ENCODE results near the gene HMCN1. TPM values are rescaled to one million over a fixed set of nuclear protein-coding genes. Genes with fewer than 3 reads are reported as not detected.

The HMCN1 gene
- total RNA-seq, 1 experiment from 2014 or later = 0.63 TPM

DNA sequence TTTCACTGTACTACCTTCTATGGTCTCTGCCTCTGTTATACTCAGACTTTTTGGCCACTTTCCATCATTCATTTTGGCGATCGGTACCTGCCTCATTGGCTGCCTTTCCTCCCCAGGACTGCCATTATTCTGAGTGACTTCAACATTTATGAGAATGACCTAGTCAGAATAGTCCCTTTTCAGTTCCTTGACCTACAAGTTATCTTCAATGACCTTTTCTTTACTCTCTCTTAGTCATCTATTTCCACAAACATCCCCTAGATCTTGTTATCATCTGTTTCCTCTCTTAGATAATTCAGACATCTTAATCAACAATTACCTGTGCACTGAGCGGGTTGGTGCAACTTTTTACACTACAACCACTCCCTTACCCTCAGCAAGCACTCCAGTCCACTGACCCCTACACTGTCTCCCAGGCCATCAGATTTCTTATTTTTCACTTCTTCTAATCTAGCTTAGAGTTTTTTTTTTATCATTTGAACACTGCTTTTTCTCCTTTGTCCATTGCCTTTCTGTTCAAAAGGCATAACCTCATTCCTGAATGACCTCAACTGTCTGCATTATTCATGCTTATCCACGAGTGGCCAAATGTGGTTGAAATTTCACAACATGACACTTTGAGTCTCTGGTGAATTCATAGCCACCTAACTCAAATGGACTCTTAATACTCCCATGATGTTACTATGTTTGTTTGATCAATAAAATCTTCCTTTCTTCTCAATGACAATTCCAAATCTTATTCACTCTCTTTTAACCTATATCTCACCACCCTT, 112.7 kb downstream of the HMCN1 start:
- Histone ChIP-seq H3K9ac (ENCODE audit: low read length) (no peak overlapping the region), H4K20me1 (ENCODE audit: insufficient read depth, low read depth, low read length) (no peaks in the 10 kb centered on the region), H3K4me1 (ENCODE audit: low read length) (no peaks in the 10 kb centered on the region), H3K4me2 (ENCODE audit: low read depth, low read length, poor library complexity, severe bottlenecking) (no peak overlapping the region), H3K9me2 (replicated peaks; ENCODE audit: insufficient read depth, low read length) (no peaks in the 10 kb centered on the region), H3K79me2 (ENCODE audit: low read length) (no peaks in the 10 kb centered on the region), H3K27ac (ENCODE audit: low read length) (no peak overlapping the region), H3K27me3 (ENCODE audit: low read length) (no peaks in the 10 kb centered on the region), H3K36me3 (ENCODE audit: insufficient read depth, low read length) (no peaks in the 10 kb centered on the region), H3K4me3 (ENCODE audit: low read length) (no peak overlapping the region), H3K9me3 (ENCODE audit: low read length) (no peaks in the 10 kb centered on the region), H2AFZ (ENCODE audit: low read length) (no peak overlapping the region)
- DNase-seq = no peak

DNA sequence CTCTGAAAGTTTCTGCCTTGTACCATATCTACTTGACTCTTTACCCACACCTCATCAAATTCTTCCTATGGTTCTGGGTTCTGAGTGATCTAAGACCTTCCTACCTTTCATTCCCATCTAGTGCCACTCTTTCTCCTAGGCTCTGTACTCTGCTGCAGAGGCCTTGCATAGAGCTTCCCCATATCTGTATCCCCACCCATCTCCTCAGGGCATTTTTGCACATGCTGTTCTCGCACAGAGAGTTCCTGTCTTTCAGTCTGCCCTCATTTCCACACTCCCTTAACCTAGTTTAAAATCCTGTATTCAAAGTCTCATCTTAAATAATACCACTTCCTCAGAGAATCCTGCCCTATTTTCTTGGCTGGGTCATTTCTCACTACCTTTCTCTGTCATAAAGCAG, 114.8 kb downstream of the HMCN1 start:
- Histone ChIP-seq H3K4me1 (ENCODE audit: low read length) (no peaks in the 10 kb centered on the region), H4K20me1 (ENCODE audit: insufficient read depth, low read depth, low read length) (no peaks in the 10 kb centered on the region), H3K9me2 (replicated peaks; ENCODE audit: insufficient read depth, low read length) (no peaks in the 10 kb centered on the region), H3K36me3 (ENCODE audit: insufficient read depth, low read length) (no peaks in the 10 kb centered on the region), H3K4me3 (ENCODE audit: low read length) (no peak overlapping the region), H3K27ac (ENCODE audit: low read length) (no peak overlapping the region), H3K4me2 (ENCODE audit: low read depth, low read length, poor library complexity, severe bottlenecking) (no peak overlapping the region), H3K27me3 (ENCODE audit: low read length) (no peaks in the 10 kb centered on the region), H3K9ac (ENCODE audit: low read length) (no peak overlapping the region), H3K9me3 (ENCODE audit: low read length) (no peaks in the 10 kb centered on the region), H3K79me2 (ENCODE audit: low read length) (no peaks in the 10 kb centered on the region), H2AFZ (ENCODE audit: low read length) (no peak overlapping the region)
- no peak for DNase-seq

DNA sequence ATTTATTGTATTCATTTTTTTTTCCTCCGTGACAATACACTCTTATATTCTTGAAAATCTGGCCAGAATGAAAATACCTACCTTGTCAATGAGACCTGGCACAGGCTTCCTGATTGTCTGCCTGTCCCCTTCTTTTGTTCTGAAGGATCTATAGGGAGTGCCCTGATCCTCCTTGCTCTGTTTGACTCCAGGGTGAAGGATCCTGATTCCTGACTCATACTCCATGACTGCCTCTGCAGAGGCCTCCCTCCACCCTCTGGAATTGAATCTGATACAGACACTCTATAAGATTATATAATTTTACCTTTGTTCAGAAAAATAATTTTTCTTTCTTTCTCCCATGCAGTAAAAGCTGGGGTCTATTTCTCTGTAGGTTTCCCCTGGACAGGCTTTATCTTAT, 116.2 kb downstream of the HMCN1 start:
- no peaks in the 10 kb centered on the region for H3K79me2 ChIP-seq (ENCODE audit: low read length)
- H3K36me3 ChIP-seq (ENCODE audit: insufficient read depth, low read length) = no peaks in the 10 kb centered on the region
- no peak overlapping the region for H3K4me3 ChIP-seq (ENCODE audit: low read length)
- no peaks in the 10 kb centered on the region for H3K9me3 ChIP-seq (ENCODE audit: low read length)
- DNase-seq = no peak
- H3K9ac ChIP-seq (ENCODE audit: low read length) = no peak overlapping the region
- no peaks in the 10 kb centered on the region for H3K4me1 ChIP-seq (ENCODE audit: low read length)
- H3K27ac ChIP-seq (ENCODE audit: low read length) = no peak overlapping the region
- no peak overlapping the region for H3K4me2 ChIP-seq (ENCODE audit: low read depth, low read length, poor library complexity, severe bottlenecking)
- H4K20me1 ChIP-seq (ENCODE audit: insufficient read depth, low read depth, low read length) = no peaks in the 10 kb centered on the region
- H2AFZ ChIP-seq (ENCODE audit: low read length) = no peak overlapping the region
- H3K9me2 ChIP-seq (replicated peaks; ENCODE audit: insufficient read depth, low read length) = no peaks in the 10 kb centered on the region
- H3K27me3 ChIP-seq (ENCODE audit: low read length) = no peaks in the 10 kb centered on the region

DNA sequence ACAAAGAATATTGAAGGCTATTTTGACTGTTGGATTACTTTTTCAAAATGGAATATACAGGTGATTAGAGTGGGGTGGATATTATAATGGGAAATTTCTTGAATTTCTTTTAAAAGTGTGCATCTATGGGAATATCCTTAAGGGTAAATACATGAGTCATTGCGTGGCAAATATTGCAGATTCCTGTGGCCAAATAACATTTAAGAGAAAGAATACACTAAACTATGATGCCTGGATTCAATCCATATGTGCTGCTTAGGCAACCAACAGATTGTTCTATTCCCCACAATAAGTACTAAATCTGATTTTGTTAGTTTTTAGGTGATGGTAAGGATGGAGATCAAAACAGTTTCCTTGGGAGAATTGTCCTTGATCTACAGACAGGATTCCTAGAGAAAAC, 119.5 kb downstream of the HMCN1 start:
- Histone ChIP-seq H3K36me3 (ENCODE audit: insufficient read depth, low read length) (no peaks in the 10 kb centered on the region), H3K4me3 (ENCODE audit: low read length) (no peak overlapping the region), H3K9ac (ENCODE audit: low read length) (no peak overlapping the region), H2AFZ (ENCODE audit: low read length) (no peak overlapping the region), H3K9me3 (ENCODE audit: low read length) (no peaks in the 10 kb centered on the region), H3K4me2 (ENCODE audit: low read depth, low read length, poor library complexity, severe bottlenecking) (no peak overlapping the region), H3K27me3 (ENCODE audit: low read length) (no peaks in the 10 kb centered on the region), H3K9me2 (replicated peaks; ENCODE audit: insufficient read depth, low read length) (no peaks in the 10 kb centered on the region), H3K4me1 (ENCODE audit: low read length) (no peaks in the 10 kb centered on the region), H3K79me2 (ENCODE audit: low read length) (no peaks in the 10 kb centered on the region), H3K27ac (ENCODE audit: low read length) (no peak overlapping the region), H4K20me1 (ENCODE audit: insufficient read depth, low read depth, low read length) (no peaks in the 10 kb centered on the region)
- DNase-seq = no peak

DNA sequence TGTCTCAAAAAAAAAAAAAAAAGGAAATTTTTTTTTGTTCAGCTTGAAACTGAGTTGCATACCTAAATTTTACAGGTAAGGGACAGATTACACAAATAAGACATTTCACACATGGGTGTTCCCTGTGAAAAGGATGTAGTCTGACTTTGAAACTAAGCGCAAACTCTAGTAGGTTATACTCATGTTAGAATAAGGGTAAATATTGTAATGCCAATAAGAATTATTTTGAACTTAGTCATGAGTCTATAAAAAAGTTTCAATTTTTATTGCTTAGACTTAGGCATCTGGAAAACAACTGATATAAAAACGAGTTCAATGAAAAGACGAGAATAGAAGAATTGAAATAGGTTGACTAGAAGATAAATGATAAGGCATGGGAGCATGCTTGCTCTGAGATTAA, 122.3 kb downstream of the HMCN1 start:
- Histone ChIP-seq H3K27me3 (ENCODE audit: low read length) (no peaks in the 10 kb centered on the region), H3K36me3 (ENCODE audit: insufficient read depth, low read length) (no peaks in the 10 kb centered on the region), H3K9me2 (replicated peaks; ENCODE audit: insufficient read depth, low read length) (no peaks in the 10 kb centered on the region), H3K4me3 (ENCODE audit: low read length) (no peak overlapping the region), H4K20me1 (ENCODE audit: insufficient read depth, low read depth, low read length) (no peaks in the 10 kb centered on the region), H3K4me1 (ENCODE audit: low read length) (no peaks in the 10 kb centered on the region), H3K4me2 (ENCODE audit: low read depth, low read length, poor library complexity, severe bottlenecking) (no peak overlapping the region), H3K79me2 (ENCODE audit: low read length) (no peaks in the 10 kb centered on the region), H3K9me3 (ENCODE audit: low read length) (no peaks in the 10 kb centered on the region), H2AFZ (ENCODE audit: low read length) (no peak overlapping the region), H3K27ac (ENCODE audit: low read length) (no peak overlapping the region), H3K9ac (ENCODE audit: low read length) (no peak overlapping the region)
- DNase-seq = no peak

DNA sequence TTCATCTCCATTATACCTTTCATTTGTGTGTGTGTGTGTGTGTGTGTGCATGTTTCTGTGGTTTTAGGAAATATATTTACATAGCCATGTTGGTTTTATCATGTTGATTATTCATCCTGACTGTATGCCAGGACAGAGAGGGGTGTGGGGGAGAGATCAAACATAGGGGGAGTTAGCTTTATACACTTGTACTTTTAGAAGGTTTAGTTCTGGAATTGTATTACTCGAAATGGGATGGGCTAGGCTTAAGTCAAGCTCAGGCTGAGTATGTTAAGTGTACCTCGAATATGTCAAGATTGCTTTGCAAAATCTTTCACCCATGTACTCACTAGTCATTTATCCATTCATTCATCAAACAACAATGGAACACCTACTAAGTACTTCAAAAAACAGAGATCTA, 123.3 kb downstream of the HMCN1 start:
- Histone ChIP-seq H3K36me3 (ENCODE audit: insufficient read depth, low read length) (no peaks in the 10 kb centered on the region), H3K4me2 (ENCODE audit: low read depth, low read length, poor library complexity, severe bottlenecking) (no peak overlapping the region), H3K9ac (ENCODE audit: low read length) (no peak overlapping the region), H3K9me3 (ENCODE audit: low read length) (no peaks in the 10 kb centered on the region), H3K27ac (ENCODE audit: low read length) (no peak overlapping the region), H3K9me2 (replicated peaks; ENCODE audit: insufficient read depth, low read length) (no peaks in the 10 kb centered on the region), H3K27me3 (ENCODE audit: low read length) (no peaks in the 10 kb centered on the region), H3K79me2 (ENCODE audit: low read length) (no peaks in the 10 kb centered on the region), H3K4me1 (ENCODE audit: low read length) (no peaks in the 10 kb centered on the region), H3K4me3 (ENCODE audit: low read length) (no peak overlapping the region), H4K20me1 (ENCODE audit: insufficient read depth, low read depth, low read length) (no peaks in the 10 kb centered on the region), H2AFZ (ENCODE audit: low read length) (no peak overlapping the region)
- DNase-seq = no peak

DNA sequence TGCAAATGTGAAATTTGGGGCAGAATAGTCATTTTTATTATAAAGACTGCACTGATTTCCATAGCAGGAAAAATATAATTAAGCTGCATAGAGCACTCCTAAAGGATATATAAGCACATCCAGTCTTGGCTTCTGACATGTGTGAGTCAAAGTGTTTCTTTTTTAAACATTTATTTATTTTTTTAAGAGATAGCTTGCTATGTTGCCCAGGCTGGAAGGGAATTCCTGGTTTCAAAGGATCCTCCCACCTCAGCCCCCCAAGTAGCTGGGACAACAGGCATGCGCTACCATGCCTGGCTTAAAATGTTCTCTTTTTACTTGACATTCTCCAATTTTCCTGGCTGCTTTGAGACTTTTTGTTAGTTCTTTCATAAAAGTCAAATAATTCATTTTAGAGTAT, 126.1 kb downstream of the HMCN1 start:
- H4K20me1 ChIP-seq (ENCODE audit: insufficient read depth, low read depth, low read length) = no peaks in the 10 kb centered on the region
- DNase-seq = no peak
- no peak overlapping the region for H3K4me2 ChIP-seq (ENCODE audit: low read depth, low read length, poor library complexity, severe bottlenecking)
- no peak overlapping the region for H3K27ac ChIP-seq (ENCODE audit: low read length)
- H3K9me2 ChIP-seq (replicated peaks; ENCODE audit: insufficient read depth, low read length) = no peaks in the 10 kb centered on the region
- H3K79me2 ChIP-seq (ENCODE audit: low read length) = no peaks in the 10 kb centered on the region
- no peak overlapping the region for H3K9ac ChIP-seq (ENCODE audit: low read length)
- H3K4me3 ChIP-seq (ENCODE audit: low read length) = no peak overlapping the region
- no peaks in the 10 kb centered on the region for H3K4me1 ChIP-seq (ENCODE audit: low read length)
- no peaks in the 10 kb centered on the region for H3K27me3 ChIP-seq (ENCODE audit: low read length)
- no peaks in the 10 kb centered on the region for H3K36me3 ChIP-seq (ENCODE audit: insufficient read depth, low read length)
- no peaks in the 10 kb centered on the region for H3K9me3 ChIP-seq (ENCODE audit: low read length)
- H2AFZ ChIP-seq (ENCODE audit: low read length) = no peak overlapping the region

DNA sequence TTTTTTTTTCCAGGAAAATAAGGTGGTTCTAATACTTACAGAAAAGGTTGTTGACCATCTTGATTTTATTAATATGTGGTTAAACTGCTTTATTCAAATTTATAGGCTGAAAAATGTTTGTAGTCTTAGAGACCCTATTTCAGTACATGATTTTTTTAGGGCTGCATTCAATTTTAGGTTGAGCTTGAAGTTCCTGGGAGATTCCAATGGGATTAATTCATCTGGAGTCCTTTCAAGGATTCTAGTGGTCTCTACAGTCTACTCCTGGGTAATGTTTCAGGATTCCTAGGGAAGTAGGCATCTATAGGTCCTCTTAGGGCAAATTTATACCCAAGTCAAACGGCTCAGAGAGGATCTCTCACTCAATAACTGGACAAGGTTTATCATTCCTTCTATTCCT, 126.7 kb downstream of the HMCN1 start:
- no peak overlapping the region for H3K9ac ChIP-seq (ENCODE audit: low read length)
- H4K20me1 ChIP-seq (ENCODE audit: insufficient read depth, low read depth, low read length) = no peaks in the 10 kb centered on the region
- no peaks in the 10 kb centered on the region for H3K36me3 ChIP-seq (ENCODE audit: insufficient read depth, low read length)
- H3K27ac ChIP-seq (ENCODE audit: low read length) = no peak overlapping the region
- no peak overlapping the region for H2AFZ ChIP-seq (ENCODE audit: low read length)
- no peak for DNase-seq
- H3K9me3 ChIP-seq (ENCODE audit: low read length) = no peaks in the 10 kb centered on the region
- H3K4me3 ChIP-seq (ENCODE audit: low read length) = no peak overlapping the region
- no peak overlapping the region for H3K4me2 ChIP-seq (ENCODE audit: low read depth, low read length, poor library complexity, severe bottlenecking)
- no peaks in the 10 kb centered on the region for H3K9me2 ChIP-seq (replicated peaks; ENCODE audit: insufficient read depth, low read length)
- no peaks in the 10 kb centered on the region for H3K79me2 ChIP-seq (ENCODE audit: low read length)
- no peaks in the 10 kb centered on the region for H3K4me1 ChIP-seq (ENCODE audit: low read length)
- H3K27me3 ChIP-seq (ENCODE audit: low read length) = no peaks in the 10 kb centered on the region

Measured in Karpas-422 (cell line).